PC-9 (cell line): Measurements from ENCODE around the gene CNGB1.

Source experiments
- CTCF ChIP-seq: fragments of 200-600 bp; sonication (generic); conservative IDR thresholded peaks from 2 replicates; pipeline ENCODE4 v1.6.1; 2017; ENCODE audit warnings: mixed run types, antibody characterized with exemption, mild to moderate bottlenecking, moderate library complexity
- EZH2 ChIP-seq: fragments of 200-600 bp; sonication (generic); IDR thresholded peaks from 2 replicates; pipeline ENCODE4 v1.8.0; 2017; ENCODE audit warnings: antibody characterized with exemption, low read depth

- TF ChIP-seq CTCF (no peak), EZH2 (no peak)
Observed at GRCh38 chr16:57950382-57950781, 20.5 kb downstream of the CNGB1 start.
